Measurements from ENCODE around the gene ABTB2. TPM values are rescaled to one million over a fixed set of nuclear protein-coding genes. Genes with fewer than 3 reads are reported as not detected.

ABTB2 gene
- total RNA-seq, 1 donor from 2014 or later, result 24.7 TPM

DNA sequence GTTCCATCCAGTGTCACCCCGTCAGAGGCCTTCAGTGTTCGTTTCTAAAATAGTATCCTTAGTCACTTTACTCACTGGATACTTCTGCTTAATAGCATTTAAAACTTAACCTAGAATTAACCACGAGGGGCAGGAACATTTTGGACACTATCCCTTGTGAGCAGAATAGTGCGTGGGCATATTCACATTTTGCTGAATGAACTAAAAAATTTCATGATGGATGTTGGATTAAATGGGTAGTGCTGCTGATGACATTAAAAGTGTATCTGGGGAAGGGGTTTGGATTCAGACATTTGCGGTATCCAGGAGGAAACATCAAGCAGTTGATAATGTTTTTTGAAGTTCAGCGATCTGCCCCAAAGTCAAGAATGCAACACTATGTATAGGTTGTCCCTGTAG, 253.1 kb downstream of the ABTB2 start:
- Histone ChIP-seq H3K9me3 (replicated peaks) (no peaks in the 10 kb centered on the region), H3K4me1 (peaks cover 31% of the 10 kb centered on the region), H3K27ac (replicated peaks) (peak overlapping the region; percentile 94), H3K36me3 (peaks cover 42% of the 10 kb centered on the region), H3K27me3 (ENCODE audit: low read depth) (no peaks in the 10 kb centered on the region), H3K4me3 (peak overlapping the region; percentile 90)
- TF ChIP-seq, protein P1, sequence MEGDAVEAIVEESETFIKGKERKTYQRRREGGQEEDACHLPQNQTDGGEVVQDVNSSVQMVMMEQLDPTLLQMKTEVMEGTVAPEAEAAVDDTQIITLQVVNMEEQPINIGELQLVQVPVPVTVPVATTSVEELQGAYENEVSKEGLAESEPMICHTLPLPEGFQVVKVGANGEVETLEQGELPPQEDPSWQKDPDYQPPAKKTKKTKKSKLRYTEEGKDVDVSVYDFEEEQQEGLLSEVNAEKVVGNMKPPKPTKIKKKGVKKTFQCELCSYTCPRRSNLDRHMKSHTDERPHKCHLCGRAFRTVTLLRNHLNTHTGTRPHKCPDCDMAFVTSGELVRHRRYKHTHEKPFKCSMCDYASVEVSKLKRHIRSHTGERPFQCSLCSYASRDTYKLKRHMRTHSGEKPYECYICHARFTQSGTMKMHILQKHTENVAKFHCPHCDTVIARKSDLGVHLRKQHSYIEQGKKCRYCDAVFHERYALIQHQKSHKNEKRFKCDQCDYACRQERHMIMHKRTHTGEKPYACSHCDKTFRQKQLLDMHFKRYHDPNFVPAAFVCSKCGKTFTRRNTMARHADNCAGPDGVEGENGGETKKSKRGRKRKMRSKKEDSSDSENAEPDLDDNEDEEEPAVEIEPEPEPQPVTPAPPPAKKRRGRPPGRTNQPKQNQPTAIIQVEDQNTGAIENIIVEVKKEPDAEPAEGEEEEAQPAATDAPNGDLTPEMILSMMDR (IDR thresholded peaks at IDR 0.05; ENCODE audit: borderline replicate concordance), result no peak
- no peak for DNase-seq
- intact Hi-C loops (cut with micrococcal nuclease), result loop anchor here (10.0 kb wide), 1 partner anchor 50 kb away; the partner anchor contains the start of gene CAPRIN1

Other genes with a start within 250 kb of the ABTB2 start
- gene CAT, start 80.9 kb upstream of the ABTB2 start, total RNA-seq, result 126 TPM
- gene ELF5, start 155.8 kb upstream of the ABTB2 start, total RNA-seq, result not detected